ENCODE results near the gene GUCY2C.

GUCY2C gene

GRCh38 chr12:14628771-14629170 lies 67.6 kb downstream of the GUCY2C start:
- Histone ChIP-seq H3K4me3 (ENCODE audit: severe bottlenecking) (no peak overlapping the region), H3K36me3 (ENCODE audit: low read depth) (no peaks in the 10 kb centered on the region), H3K4me1 (ENCODE audit: insufficient read depth, poor library complexity, severe bottlenecking) (no peaks in the 10 kb centered on the region), H3K27me3 (ENCODE audit: insufficient read depth, poor library complexity, severe bottlenecking) (no peaks in the 10 kb centered on the region), H3K9me3 (ENCODE audit: severe bottlenecking) (no peaks in the 10 kb centered on the region), H3K27ac (ENCODE audit: poor library complexity, severe bottlenecking) (no peak overlapping the region)
- no peak for TF ChIP-seq CTCF (IDR thresholded peaks at IDR 0.05; ENCODE audit: poor library complexity, severe bottlenecking)
- ATAC-seq (ENCODE audit: low read depth) (no peak), DNase-seq (ENCODE audit: low spot score) (no peak)

- no peak for DNase-seq (ENCODE audit: low spot score)
- Histone ChIP-seq H3K36me3 (ENCODE audit: low read depth) (no peaks in the 10 kb centered on the region), H3K4me3 (ENCODE audit: severe bottlenecking) (no peak overlapping the region), H3K9me3 (ENCODE audit: severe bottlenecking) (no peaks in the 10 kb centered on the region), H3K27ac (ENCODE audit: poor library complexity, severe bottlenecking) (no peak overlapping the region), H3K27me3 (ENCODE audit: insufficient read depth, poor library complexity, severe bottlenecking) (no peaks in the 10 kb centered on the region), H3K4me1 (ENCODE audit: insufficient read depth, poor library complexity, severe bottlenecking) (no peaks in the 10 kb centered on the region)
- TF ChIP-seq CTCF (IDR thresholded peaks at IDR 0.05; ENCODE audit: poor library complexity, severe bottlenecking), result no peak
- no peak for ATAC-seq (ENCODE audit: low read depth)
Observed at GRCh38 chr12:14621826-14622225, 74.6 kb downstream of the GUCY2C start.

GRCh38 chr12:14619741-14620501 lies 76.5 kb downstream of the GUCY2C start:
- TF ChIP-seq CTCF (IDR thresholded peaks at IDR 0.05; ENCODE audit: poor library complexity, severe bottlenecking), result no peak
- Histone ChIP-seq H3K27me3 (ENCODE audit: insufficient read depth, poor library complexity, severe bottlenecking) (no peaks in the 10 kb centered on the region), H3K4me3 (ENCODE audit: severe bottlenecking) (no peak overlapping the region), H3K4me1 (ENCODE audit: insufficient read depth, poor library complexity, severe bottlenecking) (no peaks in the 10 kb centered on the region), H3K36me3 (ENCODE audit: low read depth) (no peaks in the 10 kb centered on the region), H3K9me3 (ENCODE audit: severe bottlenecking) (no peaks in the 10 kb centered on the region), H3K27ac (ENCODE audit: poor library complexity, severe bottlenecking) (no peak overlapping the region)
- ATAC-seq (ENCODE audit: low read depth) (no peak), DNase-seq (ENCODE audit: low spot score) (no peak)

GRCh38 chr12:14618983-14619382 lies 77.4 kb downstream of the GUCY2C start:
- Histone ChIP-seq H3K9me3 (ENCODE audit: severe bottlenecking) (no peaks in the 10 kb centered on the region), H3K4me1 (ENCODE audit: insufficient read depth, poor library complexity, severe bottlenecking) (no peaks in the 10 kb centered on the region), H3K27me3 (ENCODE audit: insufficient read depth, poor library complexity, severe bottlenecking) (no peaks in the 10 kb centered on the region), H3K36me3 (ENCODE audit: low read depth) (no peaks in the 10 kb centered on the region), H3K4me3 (ENCODE audit: severe bottlenecking) (no peak overlapping the region), H3K27ac (ENCODE audit: poor library complexity, severe bottlenecking) (no peak overlapping the region)
- DNase-seq (ENCODE audit: low spot score) (no peak), ATAC-seq (ENCODE audit: low read depth) (no peak)
- TF ChIP-seq CTCF (IDR thresholded peaks at IDR 0.05; ENCODE audit: poor library complexity, severe bottlenecking), result peak; percentile 27

GRCh38 chr12:14614704-14615121 lies 81.7 kb downstream of the GUCY2C start:
- no peak overlapping the region for H3K4me3 ChIP-seq (ENCODE audit: severe bottlenecking)
- H3K27me3 ChIP-seq (ENCODE audit: insufficient read depth, poor library complexity, severe bottlenecking), result no peaks in the 10 kb centered on the region
- DNase-seq (ENCODE audit: low spot score), result no peak
- no peak overlapping the region for H3K27ac ChIP-seq (ENCODE audit: poor library complexity, severe bottlenecking)
- TF ChIP-seq CTCF (IDR thresholded peaks at IDR 0.05; ENCODE audit: poor library complexity, severe bottlenecking), result no peak
- H3K9me3 ChIP-seq (ENCODE audit: severe bottlenecking), result no peaks in the 10 kb centered on the region
- no peak for ATAC-seq (ENCODE audit: low read depth)
- H3K4me1 ChIP-seq (ENCODE audit: insufficient read depth, poor library complexity, severe bottlenecking), result no peaks in the 10 kb centered on the region
- no peaks in the 10 kb centered on the region for H3K36me3 ChIP-seq (ENCODE audit: low read depth)
